ENCODE measurements around the gene RASL10B.

The RASL10B gene

DNA sequence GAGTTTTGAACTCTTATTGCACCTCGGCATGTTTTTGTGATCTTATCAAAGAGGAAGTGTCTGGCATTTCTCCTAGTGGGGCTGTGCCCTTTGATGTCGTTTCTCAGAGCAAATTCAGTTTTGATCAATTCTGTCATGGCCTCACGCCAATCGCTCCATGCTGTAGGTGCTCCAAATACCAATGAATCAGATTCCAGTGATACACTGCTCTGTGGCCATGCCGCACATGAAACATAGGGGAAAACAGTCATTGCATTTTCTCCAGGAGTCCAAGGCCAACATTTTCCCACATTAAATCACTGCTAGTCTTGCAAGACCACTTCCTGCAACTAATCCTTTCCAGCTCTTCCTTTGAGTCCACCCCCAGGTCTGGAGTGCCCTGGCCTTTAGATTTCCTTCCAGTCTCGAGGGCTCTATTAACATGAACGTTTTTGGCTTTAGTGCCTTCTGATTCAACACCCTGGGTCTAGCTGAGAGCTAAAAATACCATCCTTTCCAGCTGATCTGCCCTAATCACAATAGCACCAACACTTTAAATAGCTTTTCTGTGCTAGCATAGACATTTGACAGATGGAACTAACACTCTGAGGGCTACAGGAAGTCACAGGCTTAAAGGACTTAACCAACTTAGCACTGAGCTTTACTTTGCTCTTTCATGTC lies 18.2 kb upstream of the RASL10B start:
- TF ChIP-seq, protein P1, sequence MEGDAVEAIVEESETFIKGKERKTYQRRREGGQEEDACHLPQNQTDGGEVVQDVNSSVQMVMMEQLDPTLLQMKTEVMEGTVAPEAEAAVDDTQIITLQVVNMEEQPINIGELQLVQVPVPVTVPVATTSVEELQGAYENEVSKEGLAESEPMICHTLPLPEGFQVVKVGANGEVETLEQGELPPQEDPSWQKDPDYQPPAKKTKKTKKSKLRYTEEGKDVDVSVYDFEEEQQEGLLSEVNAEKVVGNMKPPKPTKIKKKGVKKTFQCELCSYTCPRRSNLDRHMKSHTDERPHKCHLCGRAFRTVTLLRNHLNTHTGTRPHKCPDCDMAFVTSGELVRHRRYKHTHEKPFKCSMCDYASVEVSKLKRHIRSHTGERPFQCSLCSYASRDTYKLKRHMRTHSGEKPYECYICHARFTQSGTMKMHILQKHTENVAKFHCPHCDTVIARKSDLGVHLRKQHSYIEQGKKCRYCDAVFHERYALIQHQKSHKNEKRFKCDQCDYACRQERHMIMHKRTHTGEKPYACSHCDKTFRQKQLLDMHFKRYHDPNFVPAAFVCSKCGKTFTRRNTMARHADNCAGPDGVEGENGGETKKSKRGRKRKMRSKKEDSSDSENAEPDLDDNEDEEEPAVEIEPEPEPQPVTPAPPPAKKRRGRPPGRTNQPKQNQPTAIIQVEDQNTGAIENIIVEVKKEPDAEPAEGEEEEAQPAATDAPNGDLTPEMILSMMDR (IDR thresholded peaks at IDR 0.05): no peak

DNA sequence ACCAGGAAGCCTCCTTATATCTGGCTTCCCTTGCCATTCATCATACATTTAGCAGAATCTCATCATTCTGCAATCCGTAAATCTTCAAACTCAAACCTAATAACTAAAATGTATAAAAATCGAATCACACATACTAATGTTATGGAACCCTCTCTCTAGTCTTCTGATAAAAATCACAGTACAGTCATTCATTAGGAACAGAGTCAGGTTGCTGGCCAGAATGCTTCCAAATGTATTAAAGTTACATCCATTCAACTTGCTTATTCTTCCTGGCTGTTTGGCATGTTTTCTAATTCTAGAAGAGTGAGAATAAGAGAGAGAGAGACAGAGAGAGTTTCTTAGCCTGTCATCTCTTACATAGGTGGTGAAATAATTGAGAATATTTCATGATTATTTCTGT lies 16.5 kb upstream of the RASL10B start:
- Histone ChIP-seq H3K36me3 (peaks cover 92% of the 10 kb centered on the region), H3K9me3 (no peaks in the 10 kb centered on the region), H3K27ac (no peak overlapping the region), H3K27me3 (no peaks in the 10 kb centered on the region), H3K4me1 (ENCODE audit: control insufficient read depth in 1 of 2, insufficient read depth in 1 of 2, low read depth in 1 of 2, low read length in 1 of 2) (no peaks in the 10 kb centered on the region), H3K4me3 (ENCODE audit: low read depth in 1 of 2, low read length in 1 of 2) (no peak overlapping the region)
- TF ChIP-seq, protein P1 (IDR thresholded peaks at IDR 0.05): no peak

More for the DNA sequence above, 18.2 kb upstream of the RASL10B start:
- peaks cover 86% of the 10 kb centered on the region for H3K36me3 ChIP-seq
- H3K27ac ChIP-seq: no peak overlapping the region
- peaks cover 10 to 11% of the 10 kb centered on the region in 2 experiments for H3K4me1 ChIP-seq (ENCODE audit: control insufficient read depth in 1 of 2, insufficient read depth in 1 of 2, low read depth in 1 of 2, low read length in 1 of 2)
- no peaks in the 10 kb centered on the region for H3K27me3 ChIP-seq
- no peak overlapping the region for H3K4me3 ChIP-seq (ENCODE audit: low read depth in 1 of 2, low read length in 1 of 2)
- H3K9me3 ChIP-seq: no peaks in the 10 kb centered on the region

DNA sequence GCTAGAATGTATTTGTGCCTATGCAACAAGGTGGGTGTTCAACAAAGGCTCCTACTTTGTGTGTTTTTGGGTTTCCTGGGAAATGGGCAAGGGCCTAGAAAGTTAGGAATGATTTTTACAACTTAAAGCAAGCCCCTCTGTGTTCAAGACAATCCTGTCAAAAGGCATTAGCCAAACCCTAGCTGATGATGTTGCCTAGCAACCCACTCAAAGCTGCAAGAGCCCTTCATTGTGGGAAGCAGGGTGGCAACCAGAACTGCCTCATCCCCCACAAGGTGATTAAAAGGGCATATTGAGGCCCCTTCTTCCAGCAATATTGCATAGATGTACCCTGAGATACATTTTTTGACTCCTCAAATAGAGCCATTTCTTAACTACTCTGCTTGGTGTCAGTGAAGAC lies 16.0 kb upstream of the RASL10B start:
- H3K4me1 ChIP-seq (ENCODE audit: control insufficient read depth in 1 of 2, insufficient read depth in 1 of 2, low read depth in 1 of 2, low read length in 1 of 2): no peaks in the 10 kb centered on the region
- TF ChIP-seq, protein P1 (IDR thresholded peaks at IDR 0.05): no peak
- no peak overlapping the region for H3K27ac ChIP-seq
- peaks cover 90% of the 10 kb centered on the region for H3K36me3 ChIP-seq
- no peaks in the 10 kb centered on the region for H3K9me3 ChIP-seq
- no peak overlapping the region for H3K4me3 ChIP-seq (ENCODE audit: low read depth in 1 of 2, low read length in 1 of 2)
- H3K27me3 ChIP-seq: no peaks in the 10 kb centered on the region

DNA sequence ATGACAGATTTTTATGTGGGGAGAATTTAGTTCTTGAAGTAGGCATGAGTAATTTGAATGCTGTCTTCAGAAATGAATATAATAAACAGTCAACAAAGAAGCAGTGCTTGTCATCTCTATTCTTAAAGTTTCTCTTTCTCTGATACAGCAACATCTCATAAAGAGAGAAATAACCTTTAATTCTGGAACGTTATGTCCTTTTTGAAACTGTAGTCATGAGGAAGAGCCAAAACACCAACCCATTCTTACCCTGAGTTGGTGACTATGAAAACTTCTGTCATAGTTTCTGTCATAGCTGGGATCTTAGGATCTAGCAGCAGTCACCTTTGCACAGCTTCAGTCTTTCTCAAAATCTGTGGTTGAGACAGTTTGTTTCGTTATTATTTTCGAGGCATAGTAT lies 15.3 kb upstream of the RASL10B start:
- H3K4me1 ChIP-seq (ENCODE audit: control insufficient read depth in 1 of 2, insufficient read depth in 1 of 2, low read depth in 1 of 2, low read length in 1 of 2): no peaks in the 10 kb centered on the region
- peaks cover 89% of the 10 kb centered on the region for H3K36me3 ChIP-seq
- TF ChIP-seq, protein P1 (IDR thresholded peaks at IDR 0.05): no peak
- no peaks in the 10 kb centered on the region for H3K9me3 ChIP-seq
- H3K4me3 ChIP-seq (ENCODE audit: low read depth in 1 of 2, low read length in 1 of 2): no peak overlapping the region
- H3K27me3 ChIP-seq: no peaks in the 10 kb centered on the region
- no peak overlapping the region for H3K27ac ChIP-seq

DNA sequence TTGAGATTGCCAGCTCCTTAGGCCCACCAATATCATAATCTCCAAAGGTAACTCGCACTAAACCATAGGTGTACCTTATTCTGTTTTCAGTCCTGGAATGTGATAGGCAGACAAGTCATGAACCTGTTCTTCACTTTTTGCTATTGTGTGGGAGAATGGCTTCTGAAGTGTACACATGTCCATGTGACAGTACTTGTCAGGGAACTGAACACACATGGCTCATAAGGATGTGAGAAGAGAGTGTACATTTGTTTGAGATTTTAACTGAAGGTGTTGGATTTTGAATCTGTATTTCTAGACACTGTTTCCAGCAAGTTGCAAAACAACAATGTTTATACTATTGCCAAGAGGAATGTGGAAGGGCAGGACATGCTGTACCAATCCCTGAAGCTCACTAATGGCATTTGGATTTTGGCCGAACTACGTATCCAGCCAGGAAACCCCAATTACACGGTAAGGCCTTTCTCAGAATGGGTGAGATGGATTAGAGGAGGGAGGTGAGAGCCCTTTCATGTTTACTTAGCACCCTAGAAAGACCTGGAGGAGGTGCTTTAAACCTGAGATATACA lies 14.5 kb upstream of the RASL10B start:
- Histone ChIP-seq H3K27me3 (no peaks in the 10 kb centered on the region), H3K27ac (no peak overlapping the region), H3K9me3 (no peaks in the 10 kb centered on the region), H3K4me1 (ENCODE audit: control insufficient read depth in 1 of 2, insufficient read depth in 1 of 2, low read depth in 1 of 2, low read length in 1 of 2) (no peaks in the 10 kb centered on the region), H3K4me3 (ENCODE audit: low read depth in 1 of 2, low read length in 1 of 2) (no peak overlapping the region), H3K36me3 (peaks cover 89% of the 10 kb centered on the region)
- TF ChIP-seq, protein P1 (IDR thresholded peaks at IDR 0.05): no peak

Measured in neutrophil (primary cell).